ENCODE measurements around the gene PLXNB3.

- TF ChIP-seq CTCF (IDR thresholded peaks at IDR 0.05) (no peak), POLR2A (IDR thresholded peaks at IDR 0.05) (no peak)
Observed at GRCh38 chrX:153736871-153737441, 27.1 kb upstream of the PLXNB3 start.

Measured in vagina (tissue), 2 donors.